HG03039 (cell line): ENCODE measurements around the gene TEDC2.
A peak's percentile ranks its signal among the peaks of the same experiment; 100 is the strongest.
"Not testable (repeated sequence)": the region's sequence is repeated elsewhere in the genome, so short reads cannot be mapped to it uniquely, and the experiment has no call there.

Source experiments
- ATAC-seq: cut with Tn5 transposase; IDR thresholded peaks from one replicate; pipeline ENCODE4 v1.9.1; 2021; ENCODE audit warnings: mild to moderate bottlenecking, moderate library complexity; ENCODE audit not compliant: unreplicated experiment

Gene TEDC2

DNA sequence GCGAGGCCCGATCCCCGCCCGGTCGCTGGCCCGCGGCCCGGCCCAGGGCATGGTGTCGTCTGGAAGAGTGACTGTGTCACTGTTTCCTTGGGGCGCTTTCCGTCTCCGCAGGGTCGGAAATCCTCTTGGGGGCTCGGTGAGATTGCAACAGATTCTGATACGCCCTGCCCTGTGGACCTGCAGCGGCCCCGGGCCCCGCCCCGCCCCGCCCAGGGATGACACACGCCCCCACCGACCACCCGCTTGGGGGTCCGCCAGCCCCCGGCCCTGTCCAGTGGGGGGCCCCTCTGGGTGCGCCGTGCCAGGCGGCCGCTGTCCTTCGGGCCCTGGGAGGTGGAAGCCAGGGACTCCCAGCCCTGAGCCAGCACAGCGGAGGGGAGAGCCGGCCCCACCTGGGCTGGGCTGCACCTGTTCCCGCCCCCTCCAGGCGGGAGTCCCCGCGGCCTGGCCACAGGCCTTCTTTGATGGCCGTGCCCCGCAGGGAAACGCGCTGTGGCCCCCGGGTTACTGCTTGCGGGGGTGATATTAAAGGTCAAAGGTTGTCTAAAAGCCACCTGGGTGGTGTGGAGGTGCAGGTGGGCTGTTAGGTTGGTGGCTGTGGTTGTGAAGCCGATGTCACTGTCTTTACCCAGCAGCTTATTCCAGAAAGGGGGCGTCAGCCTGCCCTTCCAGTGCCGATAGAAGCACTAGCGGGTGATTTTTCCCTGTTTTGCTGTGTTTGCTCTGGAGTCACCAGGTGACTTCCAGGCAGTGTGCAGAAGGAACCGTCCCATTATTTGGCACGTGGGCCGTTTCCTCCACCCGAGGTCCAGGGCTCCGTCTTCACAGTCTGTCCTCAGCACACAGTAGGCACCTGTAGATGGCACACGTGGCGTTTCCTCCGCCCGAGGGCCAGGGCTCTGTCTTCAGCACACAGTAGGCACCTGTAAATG lies 15.8 kb downstream of the TEDC2 start:
- ATAC-seq = no peak

DNA sequence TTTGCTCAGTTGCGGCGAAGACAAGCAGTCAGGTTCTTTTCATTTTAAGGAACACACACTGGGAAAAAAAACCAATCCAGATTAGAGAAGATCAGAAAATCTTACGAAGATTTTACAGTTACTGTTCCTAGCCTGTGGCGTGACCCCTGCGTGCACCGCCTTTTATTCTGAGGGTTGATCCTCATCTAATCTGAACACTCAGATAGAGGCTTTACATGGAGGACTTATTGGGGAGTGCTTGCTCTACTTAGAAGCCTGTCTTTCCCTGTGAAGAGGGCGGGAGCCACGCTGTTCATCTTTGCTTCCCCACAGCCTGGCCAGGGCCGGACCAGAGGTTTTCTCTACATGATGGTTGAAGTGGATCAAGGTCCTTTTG lies 16.4 kb downstream of the TEDC2 start:
- ATAC-seq = no peak

DNA sequence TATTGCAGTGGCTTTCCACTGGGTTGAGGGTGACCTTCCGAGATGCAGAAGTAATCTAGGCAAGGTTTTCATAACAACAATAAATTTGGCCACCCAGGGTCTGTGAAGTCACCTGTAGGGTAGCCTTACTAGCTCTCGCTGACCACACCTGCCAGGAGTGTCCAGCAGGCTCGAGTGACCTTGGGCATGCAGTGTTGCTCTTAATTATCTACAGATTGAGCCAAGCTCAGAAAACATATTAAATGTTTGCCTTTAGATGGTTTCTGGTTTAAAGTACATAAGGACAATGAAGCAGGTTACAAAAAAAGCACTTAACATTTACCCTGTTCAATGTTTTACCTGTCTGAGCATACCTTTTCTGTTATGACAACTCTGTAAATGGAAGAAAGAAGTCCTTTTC lies 16.8 kb downstream of the TEDC2 start:
- ATAC-seq = no peak

GRCh38 chr16:2477327-2477726 lies 17.4 kb downstream of the TEDC2 start:
- no peak for ATAC-seq

DNA sequence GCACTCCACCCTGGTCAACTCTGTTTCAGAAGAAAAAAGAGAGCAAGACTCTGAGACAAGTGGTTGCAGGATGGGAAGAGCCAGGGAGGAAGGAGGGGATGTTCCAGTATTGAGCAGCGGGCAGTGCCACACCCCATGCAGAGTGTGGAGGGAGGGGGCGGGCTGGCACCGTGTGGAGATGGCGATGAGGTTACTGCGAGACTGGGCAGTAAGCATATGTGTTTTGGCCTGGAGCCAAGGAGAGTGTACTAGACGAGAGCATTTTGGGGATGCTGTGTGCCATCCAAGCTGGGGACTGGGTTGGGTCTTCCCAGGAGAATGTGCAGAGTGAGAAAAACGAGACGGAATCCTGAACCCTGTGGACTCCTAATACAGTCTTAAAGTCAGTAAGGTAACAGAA lies 18.4 kb downstream of the TEDC2 start:
- no peak for ATAC-seq

- not testable (repeated sequence) for ATAC-seq
These were observed 20.1 kb downstream of the TEDC2 start for GRCh38 chr16:2479996-2480395.

DNA sequence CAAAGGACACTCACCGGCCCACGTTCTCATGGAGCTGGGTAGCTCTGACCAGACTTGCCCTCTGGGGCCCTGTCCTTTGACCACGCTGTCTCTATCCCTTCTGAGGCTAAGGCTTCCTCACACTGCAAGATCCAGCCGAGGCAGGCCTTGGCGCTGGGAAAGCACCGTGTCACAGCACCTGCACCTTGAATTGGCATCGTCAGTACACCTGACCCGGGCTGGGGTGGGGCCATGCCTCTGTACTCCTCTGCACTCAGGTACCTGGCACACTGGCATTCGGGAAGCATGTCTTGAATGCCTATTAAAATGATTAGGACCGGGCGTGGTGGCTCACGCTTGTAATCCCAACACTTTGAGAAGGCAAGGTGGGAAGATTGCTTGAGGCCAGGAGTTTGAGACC lies 21.0 kb downstream of the TEDC2 start:
- no peak for ATAC-seq

DNA sequence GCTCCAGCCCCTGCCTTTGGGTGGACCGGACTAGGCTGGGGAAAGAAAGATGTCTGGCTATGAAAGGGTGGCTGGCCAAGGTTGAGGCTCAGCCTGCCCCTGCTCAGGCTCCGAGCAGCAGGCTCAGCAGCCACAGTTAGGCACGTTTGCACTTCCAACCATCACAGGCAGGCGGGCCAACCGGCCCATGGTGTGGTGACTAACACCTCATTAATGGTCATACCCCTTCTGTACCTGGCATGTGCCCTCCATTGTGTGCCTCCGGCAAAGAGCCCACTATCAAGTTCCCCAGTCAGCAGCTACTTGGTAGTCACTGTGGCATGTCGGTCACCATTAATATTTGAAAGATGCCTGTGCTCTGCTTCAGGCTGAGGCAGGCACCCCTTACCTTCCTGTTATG lies 21.8 kb downstream of the TEDC2 start:
- no peak for ATAC-seq

DNA sequence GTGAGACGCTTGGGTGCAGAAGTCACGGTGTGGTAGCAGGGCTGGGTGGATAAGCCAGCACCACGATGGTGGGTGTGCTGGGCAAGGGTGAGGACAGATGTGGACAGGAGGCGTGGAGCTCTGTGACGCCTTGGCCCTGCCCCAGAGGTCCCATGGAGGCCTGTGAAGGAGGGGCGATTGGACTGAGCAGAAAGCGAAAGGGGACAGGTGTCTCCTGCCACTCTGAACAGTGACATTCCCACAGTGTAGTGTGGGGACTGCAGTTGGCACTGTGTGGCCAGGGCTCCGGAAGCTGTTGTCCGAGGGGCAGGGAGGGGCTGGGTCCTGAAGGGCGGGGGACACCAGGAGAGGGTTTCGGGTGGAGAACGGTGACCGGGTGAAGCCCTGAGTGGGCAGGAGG lies 22.3 kb downstream of the TEDC2 start:
- no peak for ATAC-seq

- no peak for ATAC-seq
These were observed 23.0 kb downstream of the TEDC2 start for GRCh38 chr16:2482708-2483534.

DNA sequence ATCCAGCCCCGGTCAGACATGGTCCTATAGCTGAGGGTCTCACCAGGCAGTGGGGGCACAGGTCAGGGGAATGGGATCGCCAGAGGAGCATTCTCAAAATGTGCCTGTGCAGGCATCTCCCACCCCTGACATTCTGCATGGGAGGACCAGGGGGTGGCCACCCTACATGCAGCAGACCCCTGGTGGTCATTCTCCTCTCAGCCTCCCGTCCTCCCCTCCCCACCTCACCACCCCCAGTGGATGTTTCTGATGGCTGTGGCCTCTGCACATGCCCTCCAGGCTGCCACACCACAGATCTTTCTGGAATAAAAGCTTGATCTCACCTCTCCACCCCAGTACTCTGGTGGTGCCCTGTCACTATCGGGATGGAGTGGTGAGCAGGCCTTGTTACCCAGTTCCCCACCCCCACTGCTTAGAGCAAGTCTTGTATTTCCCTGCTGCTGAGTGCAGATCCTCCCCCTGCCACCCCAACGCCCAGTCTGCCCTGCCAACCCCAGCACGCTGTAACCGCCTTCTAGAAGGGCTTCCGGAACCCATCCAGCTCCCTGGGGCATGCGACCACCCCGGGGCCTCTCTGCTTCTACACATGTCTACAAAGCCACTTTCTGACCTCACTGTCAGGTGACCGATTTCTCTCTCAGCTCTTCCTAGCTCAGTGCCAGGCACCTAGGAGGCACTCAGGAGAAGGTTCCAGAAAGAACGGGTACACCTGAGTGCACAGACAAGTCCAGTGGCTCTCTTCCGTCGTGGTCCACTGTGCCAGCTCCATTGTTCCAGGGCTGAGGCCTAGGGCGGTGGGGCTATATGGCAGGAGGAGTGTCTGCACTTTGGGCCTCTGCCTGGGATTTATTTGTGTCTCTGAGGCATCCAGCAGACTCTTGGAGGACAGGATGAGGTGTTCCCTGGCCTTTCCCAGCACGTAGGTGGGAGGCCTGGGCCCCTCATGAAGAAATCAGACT lies 24.3 kb downstream of the TEDC2 start:
- ATAC-seq = no peak

DNA sequence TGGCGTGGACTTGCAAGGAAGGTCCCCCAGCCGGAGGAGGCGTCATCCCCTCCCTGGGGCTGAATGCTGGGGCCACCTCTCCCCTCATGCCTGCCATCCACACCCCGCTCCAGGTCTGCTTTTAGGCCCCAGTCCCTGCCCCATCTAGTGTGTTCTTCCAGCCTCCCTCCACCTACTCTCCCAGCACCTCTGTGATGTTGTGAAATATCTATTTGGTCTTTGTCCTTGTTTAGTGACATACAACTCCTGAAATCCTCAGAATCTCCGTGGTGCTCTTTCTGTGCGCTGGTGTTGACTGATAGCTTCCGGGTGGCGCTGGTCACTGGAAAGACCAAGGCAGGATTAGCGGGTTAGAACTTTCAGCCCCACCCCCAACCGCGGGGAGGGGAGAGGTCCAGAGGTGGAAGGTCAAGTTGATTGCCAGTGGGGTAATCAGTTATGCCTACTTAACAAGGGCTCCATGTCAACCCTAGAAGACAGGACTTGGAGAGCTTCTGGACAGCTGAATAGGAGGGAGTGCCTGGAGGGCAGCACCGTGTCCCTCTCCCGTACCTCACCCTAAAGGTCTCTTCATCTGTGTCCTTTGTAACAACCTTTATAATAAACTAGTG lies 25.1 kb downstream of the TEDC2 start:
- no peak for ATAC-seq

- ATAC-seq = no peak
These were observed 26.1 kb downstream of the TEDC2 start for GRCh38 chr16:2485811-2486507.

DNA sequence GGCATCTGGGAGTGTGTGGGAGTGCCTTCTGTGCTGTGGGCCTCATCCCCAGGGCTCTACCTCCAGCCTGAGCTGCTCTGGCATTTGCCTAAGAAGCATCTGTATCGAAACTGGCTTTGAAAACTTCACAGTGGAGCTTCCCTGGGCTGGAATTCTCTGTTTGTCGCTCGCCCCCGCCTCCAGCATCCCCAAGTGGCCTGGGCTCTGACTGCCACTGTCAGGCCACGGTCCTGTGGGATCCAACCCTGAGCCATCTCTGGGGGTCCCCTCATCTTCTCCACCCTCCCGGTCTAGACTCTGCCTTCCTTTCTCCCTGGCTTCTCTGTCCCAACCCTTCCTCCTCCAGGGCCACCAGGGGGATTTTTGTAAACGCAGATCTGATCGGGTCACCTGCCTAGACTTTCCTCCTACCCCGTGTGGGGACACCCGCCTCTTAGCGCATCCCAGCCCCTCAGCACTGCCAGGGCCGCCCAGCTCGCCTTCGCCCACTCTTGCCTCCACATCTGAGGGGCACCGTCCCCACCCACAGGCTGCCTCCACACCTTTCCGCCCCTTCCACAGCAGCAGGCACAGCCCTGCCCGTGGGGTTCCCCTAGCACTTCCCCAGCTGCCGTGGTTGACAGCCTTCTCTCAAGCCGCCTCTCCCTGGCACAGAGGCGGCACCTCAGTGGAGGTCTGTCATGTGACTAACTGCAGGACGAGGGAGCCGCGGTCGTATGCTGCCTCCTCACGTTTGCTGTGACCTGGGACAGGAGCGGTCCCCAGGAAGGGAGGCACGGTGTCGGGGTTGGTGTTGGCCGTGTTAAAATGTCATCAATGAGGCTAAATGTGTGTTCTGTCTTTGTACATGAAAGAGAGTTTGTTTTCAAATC lies 27.0 kb downstream of the TEDC2 start:
- ATAC-seq = peak; percentile 54

GRCh38 chr16:2487517-2487842 lies 27.6 kb downstream of the TEDC2 start:
- no peak for ATAC-seq

DNA sequence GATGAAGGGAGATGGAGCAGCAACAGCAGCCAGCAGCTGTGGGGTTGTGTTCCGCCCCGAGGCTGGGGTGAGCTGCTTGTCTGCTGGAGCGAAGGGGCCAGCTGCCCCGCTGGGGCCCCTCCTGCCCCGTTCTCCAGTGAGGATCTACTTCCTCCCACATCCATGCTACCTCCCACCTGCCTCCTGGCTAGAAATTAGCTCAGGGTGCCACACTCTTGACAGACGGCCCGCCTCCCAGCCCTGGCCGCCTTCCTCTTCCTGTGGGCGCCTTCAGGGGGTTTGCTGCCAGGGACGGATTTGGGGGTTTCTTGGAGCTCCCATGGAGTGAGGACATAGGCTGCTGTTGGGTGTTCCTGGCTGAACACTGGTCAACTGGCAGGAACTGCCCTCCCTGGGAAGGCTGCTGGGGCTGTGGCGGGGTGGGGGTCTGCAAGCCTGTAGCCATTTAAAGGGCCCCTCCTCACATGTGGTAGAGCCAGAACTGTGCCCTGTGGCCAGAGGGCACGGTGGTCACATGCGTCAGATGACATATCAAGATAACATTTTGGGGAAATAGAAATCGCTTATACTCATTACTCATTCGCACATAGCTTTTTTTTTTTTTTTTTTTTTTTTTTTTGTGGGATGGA lies 28.1 kb downstream of the TEDC2 start:
- no peak for ATAC-seq

GRCh38 chr16:2489581-2489980 lies 29.7 kb downstream of the TEDC2 start:
- no peak for ATAC-seq
